AG09309 (cell line): Measurements from ENCODE around the gene GALNS.

Experiments
- DNase-seq: peaks from one replicate; pipeline ENCODE4 v3.0.0-alpha.2; 2010; ENCODE audit warnings: low read depth
- H3K4me3 ChIP-seq: 2 replicates; pipeline ENCODE4 v1.5.1; 2011; ENCODE audit warnings: mild to moderate bottlenecking, low read depth, low read length, moderate library complexity; ENCODE audit not compliant: control insufficient read depth
- TF ChIP-seq, protein P1 (sequence below): IDR thresholded peaks from 2 replicates; pipeline ENCODE4 v1.5.1; 2011; ENCODE audit warnings: mild to moderate bottlenecking, low read depth, low read length, inconsistent platforms; ENCODE audit not compliant: insufficient read depth, control insufficient read depth; ENCODE audit errors: missing control alignments

The GALNS gene, protein sequence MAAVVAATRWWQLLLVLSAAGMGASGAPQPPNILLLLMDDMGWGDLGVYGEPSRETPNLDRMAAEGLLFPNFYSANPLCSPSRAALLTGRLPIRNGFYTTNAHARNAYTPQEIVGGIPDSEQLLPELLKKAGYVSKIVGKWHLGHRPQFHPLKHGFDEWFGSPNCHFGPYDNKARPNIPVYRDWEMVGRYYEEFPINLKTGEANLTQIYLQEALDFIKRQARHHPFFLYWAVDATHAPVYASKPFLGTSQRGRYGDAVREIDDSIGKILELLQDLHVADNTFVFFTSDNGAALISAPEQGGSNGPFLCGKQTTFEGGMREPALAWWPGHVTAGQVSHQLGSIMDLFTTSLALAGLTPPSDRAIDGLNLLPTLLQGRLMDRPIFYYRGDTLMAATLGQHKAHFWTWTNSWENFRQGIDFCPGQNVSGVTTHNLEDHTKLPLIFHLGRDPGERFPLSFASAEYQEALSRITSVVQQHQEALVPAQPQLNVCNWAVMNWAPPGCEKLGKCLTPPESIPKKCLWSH

DNA sequence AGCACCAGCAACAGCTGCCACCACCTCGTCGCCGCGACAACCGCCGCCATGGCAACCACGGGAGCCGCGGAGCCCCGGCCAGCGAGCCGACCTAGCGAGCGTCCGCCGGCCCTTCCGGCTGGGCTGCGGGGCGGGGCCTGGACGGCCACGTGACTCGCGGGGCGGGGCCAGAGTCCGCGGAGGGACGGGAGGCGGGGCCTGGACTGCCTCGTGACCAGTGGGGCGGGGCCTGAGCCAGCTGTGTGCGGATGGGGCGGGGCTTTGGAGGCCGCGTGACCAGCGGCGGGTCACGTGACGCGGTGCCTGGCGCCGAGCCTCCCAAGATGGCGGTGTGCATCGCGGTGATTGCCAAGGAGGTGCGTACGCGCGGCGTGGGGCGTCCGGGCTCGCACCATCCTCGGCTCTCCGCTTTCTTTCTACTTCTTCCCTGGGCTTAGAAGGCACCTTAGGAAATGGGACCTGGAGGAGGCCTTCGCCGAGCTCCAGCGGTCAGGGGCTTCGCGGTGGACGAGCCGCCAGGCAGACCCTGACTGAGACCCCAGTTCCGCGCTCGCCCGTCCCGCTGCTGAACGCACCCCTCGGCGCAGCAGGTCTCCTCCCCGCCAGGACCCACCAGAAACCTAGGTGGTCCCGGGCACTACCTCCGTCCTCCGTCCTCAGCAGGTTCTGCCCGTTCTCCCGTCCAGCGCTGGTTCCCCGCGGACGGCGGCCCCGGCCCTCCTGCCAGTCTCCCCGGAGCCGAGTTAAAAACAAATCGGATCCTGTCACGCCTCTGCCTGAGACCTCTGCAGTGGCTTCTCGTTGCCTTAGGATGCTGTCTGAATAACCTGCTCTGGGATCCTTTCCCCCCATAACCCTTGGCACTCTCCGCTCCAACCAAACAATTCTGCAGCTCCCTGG is at the start of gene GALNS, which contains the start of gene TRAPPC2L:
TSS of gene GALNS (minus strand) at position 120 of the 900 bp plus-strand sequence. CDS start at position 50, 70 bp downstream.
TSS of gene TRAPPC2L (plus strand) at position 300 of the 900 bp plus-strand sequence. CDS start at position 324, 24 bp downstream.
- TF ChIP-seq, protein P1, sequence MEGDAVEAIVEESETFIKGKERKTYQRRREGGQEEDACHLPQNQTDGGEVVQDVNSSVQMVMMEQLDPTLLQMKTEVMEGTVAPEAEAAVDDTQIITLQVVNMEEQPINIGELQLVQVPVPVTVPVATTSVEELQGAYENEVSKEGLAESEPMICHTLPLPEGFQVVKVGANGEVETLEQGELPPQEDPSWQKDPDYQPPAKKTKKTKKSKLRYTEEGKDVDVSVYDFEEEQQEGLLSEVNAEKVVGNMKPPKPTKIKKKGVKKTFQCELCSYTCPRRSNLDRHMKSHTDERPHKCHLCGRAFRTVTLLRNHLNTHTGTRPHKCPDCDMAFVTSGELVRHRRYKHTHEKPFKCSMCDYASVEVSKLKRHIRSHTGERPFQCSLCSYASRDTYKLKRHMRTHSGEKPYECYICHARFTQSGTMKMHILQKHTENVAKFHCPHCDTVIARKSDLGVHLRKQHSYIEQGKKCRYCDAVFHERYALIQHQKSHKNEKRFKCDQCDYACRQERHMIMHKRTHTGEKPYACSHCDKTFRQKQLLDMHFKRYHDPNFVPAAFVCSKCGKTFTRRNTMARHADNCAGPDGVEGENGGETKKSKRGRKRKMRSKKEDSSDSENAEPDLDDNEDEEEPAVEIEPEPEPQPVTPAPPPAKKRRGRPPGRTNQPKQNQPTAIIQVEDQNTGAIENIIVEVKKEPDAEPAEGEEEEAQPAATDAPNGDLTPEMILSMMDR = no peak
- peak; percentile 59 for DNase-seq
- H3K4me3 ChIP-seq = peak within 1 kb of the TSS; percentile 94

DNA sequence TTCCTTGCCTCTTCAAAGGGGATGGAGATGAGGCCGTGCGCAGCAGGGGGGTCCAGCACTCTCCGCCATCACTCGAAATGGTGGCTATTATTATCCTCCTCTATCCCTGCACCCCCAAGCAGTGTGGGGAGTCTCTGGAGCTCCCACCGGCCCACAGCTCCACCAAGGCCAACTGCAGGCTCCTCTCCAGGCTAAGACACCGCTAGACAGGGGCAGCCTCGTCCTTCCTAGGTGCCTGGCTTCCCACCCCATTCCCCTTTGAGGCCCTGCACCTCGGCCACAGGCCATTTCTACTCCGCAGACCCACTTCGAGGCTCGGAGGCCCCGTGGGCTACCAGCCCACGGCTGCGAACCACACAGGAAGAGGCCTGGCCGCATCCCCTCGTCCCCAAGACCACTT is 49.3 kb upstream of the GALNS start:
- no peak for DNase-seq
- TF ChIP-seq, protein P1 = no peak
- H3K4me3 ChIP-seq = no peak overlapping the region

DNA sequence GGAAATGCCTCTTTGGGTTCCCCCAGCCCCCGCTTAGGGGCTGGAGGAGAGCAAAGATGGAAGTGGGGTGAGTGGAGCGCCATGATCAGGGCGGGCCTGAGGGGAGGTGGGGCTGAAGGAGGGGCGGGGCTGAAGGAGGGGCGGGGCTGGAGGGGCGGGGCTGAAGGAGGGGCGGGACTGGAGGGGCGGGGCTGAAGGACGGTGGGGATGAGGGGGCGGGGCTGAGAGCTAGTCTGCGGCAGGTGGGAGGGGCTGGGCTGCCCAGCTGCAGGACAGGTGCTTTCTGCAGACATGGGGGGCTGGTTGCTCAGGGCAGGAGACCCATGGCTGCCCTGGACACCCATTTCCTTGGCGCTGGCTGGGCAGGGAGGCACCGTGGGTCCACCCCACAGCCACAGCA is 48.8 kb upstream of the GALNS start:
- TF ChIP-seq, protein P1 = no peak
- H3K4me3 ChIP-seq = no peak overlapping the region
- DNase-seq = no peak

DNA sequence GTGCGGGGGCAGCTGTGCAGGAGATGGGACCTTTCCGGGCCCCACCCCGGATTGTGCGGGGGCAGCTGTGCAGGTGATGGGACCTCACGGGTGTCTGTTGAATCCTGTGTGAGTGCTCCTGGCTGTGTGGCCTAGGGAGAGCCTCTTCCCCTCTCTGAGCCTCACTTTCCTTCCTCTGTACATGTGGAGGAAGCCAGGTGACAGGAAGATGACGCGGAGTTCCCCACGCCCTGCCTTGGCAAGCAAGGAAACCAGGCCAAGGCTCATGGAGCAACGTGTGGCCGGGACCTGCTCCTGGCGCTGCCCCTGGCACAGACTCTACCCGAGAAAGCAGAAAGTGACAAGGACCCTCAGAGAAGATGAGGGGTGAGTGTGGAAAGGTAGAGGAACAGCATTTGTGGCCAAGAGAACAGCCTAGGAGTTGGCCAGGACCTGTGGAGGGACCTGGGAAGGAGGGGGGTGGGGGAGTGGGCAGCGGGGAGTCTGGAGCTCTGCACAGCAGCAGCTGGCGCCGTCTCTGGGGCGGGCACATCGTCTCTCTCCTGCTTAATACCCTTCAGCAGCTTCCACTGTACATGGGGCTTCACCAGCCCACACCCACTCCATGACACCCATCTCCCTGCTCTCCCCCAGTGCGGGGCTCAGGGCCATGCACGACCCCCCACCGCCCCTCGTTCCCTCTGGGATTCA is 48.1 kb upstream of the GALNS start:
- no peak for DNase-seq
- TF ChIP-seq, protein P1 = no peak
- H3K4me3 ChIP-seq = no peak overlapping the region

DNA sequence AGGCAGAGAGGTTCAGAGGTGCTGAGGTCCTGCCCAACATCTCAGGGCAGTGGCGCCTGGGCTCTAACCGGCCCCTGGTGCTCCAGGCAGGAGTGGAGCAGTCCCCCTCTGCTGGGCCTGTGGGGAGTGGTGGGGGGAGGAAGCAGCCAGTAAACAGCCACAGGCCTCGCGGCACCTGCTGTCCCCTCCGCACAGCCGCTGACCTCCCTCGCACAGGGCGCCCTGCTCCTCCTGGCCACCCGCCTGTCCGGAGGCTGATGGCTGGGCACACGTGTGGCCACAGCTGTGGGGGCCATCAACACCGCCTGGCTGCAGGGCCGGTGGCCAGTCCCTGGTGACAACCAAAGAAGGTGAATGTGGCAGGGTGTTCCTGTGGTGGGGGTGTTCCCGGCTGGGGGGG is 46.5 kb upstream of the GALNS start:
- H3K4me3 ChIP-seq = no peak overlapping the region
- TF ChIP-seq, protein P1 = no peak
- DNase-seq = no peak

DNA sequence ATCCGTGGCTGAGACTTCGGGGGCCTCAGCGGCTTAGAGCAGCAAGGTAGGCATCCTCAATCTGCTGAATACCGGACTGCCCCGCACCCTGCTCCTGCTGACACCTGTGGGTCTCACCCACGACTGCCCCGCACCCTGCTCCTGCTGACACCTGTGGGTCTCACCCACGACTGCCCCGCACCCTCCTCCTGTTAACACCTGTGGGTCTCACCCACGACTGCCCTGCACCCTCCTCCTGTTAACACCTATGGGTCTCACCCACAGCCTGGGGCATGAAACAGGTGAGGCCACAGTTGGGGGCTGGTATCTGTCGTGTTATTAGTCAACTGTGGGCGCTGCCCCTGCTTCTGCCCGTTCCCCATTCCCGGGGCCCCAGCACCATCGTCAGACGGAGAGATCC is 46.0 kb upstream of the GALNS start:
- TF ChIP-seq, protein P1 = no peak
- no peak overlapping the region for H3K4me3 ChIP-seq
- DNase-seq = no peak
